GM12878 (cell line): ENCODE results near the gene GABBR2. TPM values are rescaled to one million over a fixed set of nuclear protein-coding genes. Genes with fewer than 3 reads are reported as not detected.

ENCODE experiments used
- PRDM15 ChIP-seq: fragments of 450-650 bp; formaldehyde crosslinking; IDR thresholded peaks from 2 replicates; pipeline ENCODE4 v1.4.0; 2020; ENCODE audit warnings: mild to moderate bottlenecking, moderate library complexity
- YBX1 ChIP-seq: fragments of 450-650 bp; IDR thresholded peaks from 2 replicates; pipeline ENCODE4 v1.6.1; 2016; ENCODE audit warnings: antibody characterized with exemption
- ZNF592 ChIP-seq: fragments of 450-650 bp; IDR thresholded peaks from 2 replicates; pipeline ENCODE4 v1.6.1; 2017; ENCODE audit warnings: mild to moderate bottlenecking, moderate library complexity
- polyA plus RNA-seq, 11 experiments: library from polyadenylated mRNA; depleted of rRNA in 4 of 11; unstranded in 6 of 11; stranded (reverse) in 5 of 11; fragments of >200 nt; fragmentation: Nextera tagmentation in 4 of 11; fragmentation: Illumina TruSeq in 1 of 11; extraction: Ambion mirVana in 4 of 11; extraction: Trizol in 1 of 11; gene quantifications; 1 replicate in 1 of 11; 2 replicates in 10 of 11; pipeline versions ENCODE4 v1.2.1 to v1.2.3, GENCODE V29; 2011 to 2016; ENCODE audit warnings: inconsistent platforms in 2 of 11, missing spikeins in 2 of 11, low read depth in 1 of 11
- total RNA-seq, 4 experiments: library from RNA; depleted of rRNA in 3 of 4; stranded (reverse); fragments of >200 nt in 3 of 4; fragmentation: Illumina TruSeq in 1 of 4; extraction: Trizol in 1 of 4; gene quantifications; 2 replicates each; pipeline versions ENCODE4 v1.2.1 to v1.2.3, GENCODE V29; 2013 to 2021

Gene GABBR2
- total and polyA plus RNA-seq, 10 of the 15 experiments (the other 5 are each of a cell fraction or from before 2014, with no cell fraction given): 0.02 to 2.2 (median 0.06) TPM; not detected in 2

GRCh38 chr9:98241357-98242300 lies 467.1 kb downstream of the GABBR2 start (continued):
- TF ChIP-seq ZNF592 (no peak), YBX1 (no peak), PRDM15 (CRISPR knock-in tag) (no peak)
